IMR-90 (cell line): Measurements from ENCODE around the gene CXXC1. TPM values are rescaled to one million over a fixed set of nuclear protein-coding genes. Genes with fewer than 3 reads are reported as not detected.
A peak's percentile ranks its signal among the peaks of the same experiment; 100 is the strongest.

Source experiments
- ATAC-seq: fragments of 200-7000 bp; cut with Tn5 transposase; 2 replicates; pipeline ENCODE4 v1.9.1; 2020; ENCODE audit warnings: low read depth, mild to moderate bottlenecking, moderate library complexity
- BruUV-seq: library from RNA; stranded (reverse); fragments of 400-500 nt; replicated peaks from 2 replicates; lab custom pipeline; 2021; lab: Mats Ljungman, UMichigan
- CTCF ChIA-PET: fragments of 300-600 bp; formaldehyde crosslinking; extraction: SDS; loops from one replicate; lab custom pipeline; 2021; ENCODE audit warnings: antibody characterized with exemption; lab: Yijun Ruan, JAX
- POLR2A ChIA-PET: fragments of 300-600 bp; sonication (Branson Sonifier 250); formaldehyde crosslinking; loops from one replicate; lab custom pipeline; 2022; ENCODE audit warnings: antibody characterized with exemption; ENCODE audit not compliant: unreplicated experiment; lab: Charles Lee
- DNase-seq: peaks from one replicate; pipeline ENCODE4 v3.0.0; 2013
- H2AFZ ChIP-seq: replicated peaks from 2 replicates; pipeline ENCODE3; 2013; ENCODE audit warnings: low read length, mild to moderate bottlenecking; ENCODE audit not compliant: poor library complexity
- H2AK5ac ChIP-seq: 2 replicates; pipeline ENCODE4 v1.6.1; 2013; ENCODE audit warnings: low read depth, low read length, inconsistent platforms
- H2AK9ac ChIP-seq: replicated peaks from 2 replicates; pipeline ENCODE3; 2013; ENCODE audit warnings: mild to moderate bottlenecking, low read depth, low read length, moderate library complexity; ENCODE audit not compliant: poor library complexity
- H2BK120ac ChIP-seq: 2 replicates; pipeline ENCODE4 v1.6.1; 2013; ENCODE audit warnings: low read depth, low read length, inconsistent platforms
- H2BK15ac ChIP-seq: 3 replicates; pipeline ENCODE4 v1.6.1; 2013; ENCODE audit warnings: low read depth, low read length, inconsistent platforms
- H2BK20ac ChIP-seq: 2 replicates; pipeline ENCODE4 v1.6.1; 2013; ENCODE audit warnings: low read depth, mild to moderate bottlenecking, inconsistent platforms, low read length, moderate library complexity
- H2BK5ac ChIP-seq: 2 replicates; pipeline ENCODE4 v1.6.1; 2013; ENCODE audit warnings: mild to moderate bottlenecking, low read depth, low read length, inconsistent platforms; ENCODE audit not compliant: poor library complexity, severe bottlenecking
- H3K14ac ChIP-seq: replicated peaks from 2 replicates; pipeline ENCODE4 v1.6.1; 2013; ENCODE audit warnings: low read depth, low read length, inconsistent platforms
- H3K18ac ChIP-seq: 2 replicates; pipeline ENCODE4 v1.6.1; 2013; ENCODE audit warnings: low read depth, low read length, control low read depth
- H3K23ac ChIP-seq: 2 replicates; pipeline ENCODE4 v1.6.1; 2013; ENCODE audit warnings: low read depth, low read length, inconsistent platforms
- H3K27ac ChIP-seq: 2 replicates; pipeline ENCODE4 v1.5.1; 2013; ENCODE audit warnings: mild to moderate bottlenecking, control low read depth, low read length; ENCODE audit not compliant: insufficient read depth
- H3K27me3 ChIP-seq: 2 replicates; pipeline ENCODE4 v1.6.1; 2013; ENCODE audit warnings: low read length; ENCODE audit not compliant: control insufficient read depth, insufficient read depth
- H3K36me3 ChIP-seq: 2 replicates; pipeline ENCODE4 v1.6.1; 2013; ENCODE audit warnings: low read length, mixed read lengths; ENCODE audit not compliant: control insufficient read depth, insufficient read depth
- H3K4ac ChIP-seq: 2 replicates; pipeline ENCODE4 v1.6.1; 2013; ENCODE audit warnings: low read depth, low read length, inconsistent platforms
- H3K4me1 ChIP-seq: 2 replicates; pipeline ENCODE4 v1.6.1; 2013; ENCODE audit warnings: low read length, mixed read lengths; ENCODE audit not compliant: control insufficient read depth, insufficient read depth
- H3K4me2 ChIP-seq: 2 replicates; pipeline ENCODE4 v1.6.1; 2013; ENCODE audit warnings: low read depth, mild to moderate bottlenecking, control low read depth, low read length, moderate library complexity
- H3K4me3 ChIP-seq: 2 replicates; pipeline ENCODE4 v1.5.1; 2013; ENCODE audit warnings: low read depth, mild to moderate bottlenecking, control low read depth, low read length, moderate library complexity; ENCODE audit not compliant: insufficient read depth
- H3K56ac ChIP-seq: 2 replicates; pipeline ENCODE4 v1.6.1; 2013; ENCODE audit warnings: low read length, inconsistent platforms; ENCODE audit not compliant: insufficient read depth; ENCODE audit errors: extremely low read depth
- H3K79me1 ChIP-seq, 2 experiments: 2 replicates each; pipeline ENCODE4 v1.6.1; 2013; ENCODE audit warnings: low read length in 2 of 2, inconsistent platforms in 1 of 2, low read depth in 1 of 2
- H3K9ac ChIP-seq: 2 replicates; pipeline ENCODE4 v1.6.1; 2013; ENCODE audit warnings: low read depth, low read length, control low read depth
- H3K9me1 ChIP-seq: 2 replicates; pipeline ENCODE4 v1.6.1; 2013; ENCODE audit warnings: low read length, inconsistent platforms; ENCODE audit not compliant: insufficient read depth
- H3K9me3 ChIP-seq: 2 replicates; pipeline ENCODE4 v1.6.1; 2013; ENCODE audit warnings: low read length; ENCODE audit not compliant: control insufficient read depth, insufficient read depth
- H4K20me1 ChIP-seq: 2 replicates; pipeline ENCODE4 v1.6.1; 2013; ENCODE audit warnings: low read length, inconsistent platforms; ENCODE audit not compliant: insufficient read depth
- H4K5ac ChIP-seq: 2 replicates; pipeline ENCODE4 v1.6.1; 2013; ENCODE audit warnings: mild to moderate bottlenecking, low read depth, low read length, control low read depth
- H4K8ac ChIP-seq, 2 experiments: 2 replicates each; pipeline ENCODE4 v1.6.1; 2013; ENCODE audit warnings: low read depth in 2 of 2, low read length in 2 of 2, control low read depth in 1 of 2, inconsistent platforms in 1 of 2
- H4K91ac ChIP-seq: 2 replicates; pipeline ENCODE4 v1.6.1; 2013; ENCODE audit warnings: low read depth, low read length, inconsistent platforms; ENCODE audit not compliant: insufficient read depth
- CHD1 ChIP-seq: IDR thresholded peaks from 2 replicates; pipeline ENCODE4 v1.6.1; 2012; ENCODE audit warnings: low read depth, low read length, improper control_type of control experiment
- POLR2A ChIP-seq: IDR thresholded peaks from 2 replicates; pipeline ENCODE4 v1.6.1; 2012; ENCODE audit warnings: mild to moderate bottlenecking, low read depth, low read length
- WGBS, 2 experiments: methylation state at CpG; one replicate each; pipeline versions ENCODE4 v1.1.5 to v1.1.7; 2013; ENCODE audit warnings: missing lambda C conversion rate in 2 of 2; ENCODE audit not compliant: insufficient read length in 1 of 2; ENCODE audit errors: extremely low coverage in 2 of 2; 5-methylcytosine and 5-hydroxymethylcytosine counted together
- dilution Hi-C: fragments of 300-500 bp; cut with HindIII; formaldehyde crosslinking; loops from one replicate; pipeline ENCODE4 v1.14.3; 2018; ENCODE audit warnings: low sequenced_read_pairs; ENCODE audit not compliant: unreplicated experiment
- in situ Hi-C: fragments of 300-500 bp; cut with MboI; formaldehyde crosslinking; loops from 3 replicates; pipeline ENCODE4 v1.14.3; 2019; ENCODE audit warnings: low sequenced_read_pairs, inconsistent platforms, mixed read lengths
- intact Hi-C: fragments of 100-400 bp; cut with micrococcal nuclease; formaldehyde crosslinking; loops from 2 replicates; pipeline ENCODE4 v1.10.0; 2022
- polyA plus RNA-seq, 3 experiments: library from polyadenylated mRNA; depleted of rRNA; stranded (reverse); fragments of >200 nt; gene quantifications; 2 replicates each; pipeline ENCODE4 v1.2.3, GENCODE V29; 2012; ENCODE audit warnings: low replicate concordance in 1 of 3
- total RNA-seq: library from RNA; depleted of rRNA; stranded (reverse); fragments of >200 nt; gene quantifications from 2 replicates; pipeline ENCODE4 v1.2.3, GENCODE V29; 2012

CXXC1 gene
- total and polyA plus RNA-seq, 2 of the 4 experiments (the other 2 are of a cell fraction): 24.0 to 66.2 TPM

DNA sequence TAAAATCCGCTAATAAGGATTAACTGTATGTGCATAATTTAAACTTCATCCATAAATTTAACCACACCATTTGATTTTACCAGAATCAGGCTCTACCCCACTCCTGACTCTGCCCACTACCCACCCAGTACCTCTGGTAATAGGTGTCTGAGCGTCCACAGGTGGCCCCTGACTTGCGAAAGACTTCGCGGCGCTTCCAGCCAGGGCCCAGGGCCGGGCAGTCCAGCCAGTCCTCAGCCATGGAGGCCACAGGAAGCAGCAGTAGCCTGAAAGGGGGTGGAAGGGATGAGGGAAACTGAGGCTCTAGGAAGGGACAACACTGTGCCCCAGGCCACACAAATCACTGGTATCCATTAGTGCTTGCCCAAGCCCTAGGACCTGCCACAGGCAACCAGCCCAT, 7.7 kb downstream of the CXXC1 start:
- intact Hi-C loops: loop anchor here (10.0 kb wide), 1 partner anchor 785 kb away; the partner anchor contains the start of gene RPL17
- H3K4ac ChIP-seq: no peak overlapping the region

More for the DNA sequence above, 7.7 kb downstream of the CXXC1 start:
- peak overlapping the region; percentile 93 for H3K4me2 ChIP-seq
- H3K18ac ChIP-seq: no peak overlapping the region
- H4K91ac ChIP-seq: no peak overlapping the region
- H2BK20ac ChIP-seq: no peak overlapping the region
- H3K9me1 ChIP-seq: peaks cover 14% of the 10 kb centered on the region; the same call in 1 of the 2 replicates
- DNase-seq (no peak), ATAC-seq (no peak)
- H3K4me1 ChIP-seq: peaks cover 6% of the 10 kb centered on the region
- no peak overlapping the region for H3K27ac ChIP-seq
- H2BK15ac ChIP-seq: no peak overlapping the region
- no peaks in the 10 kb centered on the region for H3K27me3 ChIP-seq
- H4K8ac ChIP-seq: no peak overlapping the region
- peaks cover 53% of the 10 kb centered on the region for H3K36me3 ChIP-seq
- BruUV-seq: no TSS peak
- H2AK9ac ChIP-seq: no peak overlapping the region
- H4K5ac ChIP-seq: no peak overlapping the region
- H3K4me3 ChIP-seq: no peak overlapping the region
- WGBS, 2 experiments: no CpG with 5 or more reads among the region's 7 CpGs
- no peak overlapping the region for H3K23ac ChIP-seq
- no peak for TF ChIP-seq CHD1
- no peak for TF ChIP-seq POLR2A
- H4K20me1 ChIP-seq: peaks cover 6% of the 10 kb centered on the region; the same call in 1 of the 2 replicates
- POLR2A ChIA-PET: no interaction called here
- H3K9me3 ChIP-seq: no peaks in the 10 kb centered on the region
- CTCF ChIA-PET: no interaction called here
- H2BK120ac ChIP-seq: no peak overlapping the region
- no peak overlapping the region for H3K56ac ChIP-seq
- H3K79me1 ChIP-seq: peaks cover 16 to 48% of the 10 kb centered on the region in 2 experiments
- H2AK5ac ChIP-seq: no peak overlapping the region
- dilution Hi-C loops: no loop called here
- no peak overlapping the region for H3K9ac ChIP-seq
- H2AFZ ChIP-seq: no peak overlapping the region
- no peak overlapping the region for H3K14ac ChIP-seq
- no peak overlapping the region for H2BK5ac ChIP-seq
- in situ Hi-C loops: loop anchor here (25.0 kb wide), 2 partner anchors 758 to 1642 kb away; partner anchors contain the start of gene SMAD4
